Motor neuron (in vitro differentiated cells): ENCODE results near the gene CRYGD. TPM values are rescaled to one million over a fixed set of nuclear protein-coding genes. Genes with fewer than 3 reads are reported as not detected.
"Not testable (repeated sequence)": the region's sequence is repeated elsewhere in the genome, so short reads cannot be mapped to it uniquely, and the experiment has no call there.

Experiments
- ATAC-seq, 8 experiments: fragments of 200-7000 bp; cut with Tn5 transposase; replicated peaks in 6 of 8; 2 replicates each; pipeline ENCODE4 v1.8.0; 2021; ENCODE audit warnings: mild to moderate bottlenecking in 8 of 8, moderate library complexity in 8 of 8
- H3K27ac ChIP-seq, 2 donors: fragments of 250-450 bp; sonication (Bioruptor Pico); 2 replicates each; pipeline ENCODE4 v1.9.0; 2021; ENCODE audit warnings: antibody characterized with exemption in 2 of 2, mild to moderate bottlenecking in 2 of 2, moderate library complexity in 1 of 2
- H3K4me1 ChIP-seq, 2 donors: fragments of 250-450 bp; sonication (Bioruptor Pico); replicated peaks in 1 of 2; 2 replicates each; pipeline ENCODE4 v1.6.1; 2021; ENCODE audit warnings: antibody characterized with exemption in 2 of 2, mild to moderate bottlenecking in 2 of 2, moderate library complexity in 1 of 2
- H3K4me3 ChIP-seq, 5 donors: fragments of 250-450 bp; sonication (Bioruptor Pico); 2 replicates each; pipeline ENCODE4 v1.9.0; 2021; ENCODE audit warnings: antibody characterized with exemption in 5 of 5, mild to moderate bottlenecking in 5 of 5, moderate library complexity in 4 of 5
- WGBS, 10 experiments: fragments of 450-650 bp; shearing (Covaris generic); methylation state at CpG; one replicate each; pipeline ENCODE4 v1.0.0; 2022; 5-methylcytosine and 5-hydroxymethylcytosine counted together
- in situ Hi-C, 9 experiments: fragments of 400-800 bp; cut with MboI; loops; one replicate each; pipeline ENCODE4 v1.15.0; 2021; ENCODE audit warnings: low sequenced_read_pairs in 9 of 9, low pct_unique_long_range_greater_than_20kb in 2 of 9; ENCODE audit not compliant: unreplicated experiment in 9 of 9
- total RNA-seq, 8 experiments: library from RNA; unstranded; fragments of 300-600 nt; gene quantifications; 2 replicates each; pipeline versions ENCODE4 v1.2.3 to v1.2.4, GENCODE V29; 2022

CRYGD gene
- total RNA-seq: 1 to 10 TPM in 2 of 8 experiments, under 1 TPM in 2, not detected in 4; 0.75 to 2.4 (median 1.0) TPM

GRCh38 chr2:208124013-208124715, at the start of gene CRYGD:
TSS of gene CRYGD (minus strand) at chr2:208124524. CDS start at chr2:208124473, 51 bp downstream.
- peak in 4 of 8 experiments; percentile 45 to 61 (median 54) for ATAC-seq
- not testable (repeated sequence) for H3K4me1 ChIP-seq, H3K27ac ChIP-seq
- peak within 1 kb of the TSS in 1 of 5 donors; percentile 23 for H3K4me3 ChIP-seq
- WGBS, 10 experiments: 13 to 95% (median 43%) methylated on average over 2 to 10 of the region's 46 CpGs; no CpG with 5 or more reads in 1 of the 10 experiments
- in situ Hi-C loops: loop anchor here in 3 of 9 experiments (25.0 kb wide), 1 partner anchor 138 kb away; the partner anchor contains the start of genes IDH1 (in 3 of the 3) and PIKFYVE (in 3 of the 3)

DNA sequence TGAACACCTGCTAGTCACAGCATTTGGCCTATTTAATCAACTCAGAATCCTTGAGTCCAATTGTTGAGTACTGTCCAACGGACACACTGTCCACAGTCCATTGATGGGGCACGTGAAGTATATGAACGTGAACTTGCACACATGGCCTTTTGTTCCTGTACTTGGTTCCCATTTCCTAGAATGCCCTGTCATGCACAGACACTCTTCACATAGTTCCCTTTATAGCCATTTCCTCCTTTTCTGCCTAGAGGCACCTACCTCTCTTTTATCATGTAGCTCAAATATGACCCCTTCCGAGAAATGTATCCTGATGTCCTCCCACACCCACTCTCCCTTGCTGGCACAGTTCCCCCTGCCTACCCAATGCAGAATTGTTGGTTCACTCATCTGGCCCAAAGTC, 47.8 kb upstream of the CRYGD start:
- no peak overlapping the region for H3K4me3 ChIP-seq
- ATAC-seq: peak in 2 of 8 experiments; percentile 11 to 18
- in situ Hi-C loops: loop anchor here in 1 of 9 experiments (10.0 kb wide), 1 partner anchor 73 kb away; no protein-coding TSS in a partner anchor
- H3K27ac ChIP-seq: no peak overlapping the region
- H3K4me1 ChIP-seq: peaks cover 0 to 4% of the 10 kb centered on the region in 2 donors
- WGBS, 10 experiments: 24 to 100% (median 74%) methylated on average over 1 to 3 of the region's 4 CpGs; no CpG with 5 or more reads in 2 of the 10 experiments

DNA sequence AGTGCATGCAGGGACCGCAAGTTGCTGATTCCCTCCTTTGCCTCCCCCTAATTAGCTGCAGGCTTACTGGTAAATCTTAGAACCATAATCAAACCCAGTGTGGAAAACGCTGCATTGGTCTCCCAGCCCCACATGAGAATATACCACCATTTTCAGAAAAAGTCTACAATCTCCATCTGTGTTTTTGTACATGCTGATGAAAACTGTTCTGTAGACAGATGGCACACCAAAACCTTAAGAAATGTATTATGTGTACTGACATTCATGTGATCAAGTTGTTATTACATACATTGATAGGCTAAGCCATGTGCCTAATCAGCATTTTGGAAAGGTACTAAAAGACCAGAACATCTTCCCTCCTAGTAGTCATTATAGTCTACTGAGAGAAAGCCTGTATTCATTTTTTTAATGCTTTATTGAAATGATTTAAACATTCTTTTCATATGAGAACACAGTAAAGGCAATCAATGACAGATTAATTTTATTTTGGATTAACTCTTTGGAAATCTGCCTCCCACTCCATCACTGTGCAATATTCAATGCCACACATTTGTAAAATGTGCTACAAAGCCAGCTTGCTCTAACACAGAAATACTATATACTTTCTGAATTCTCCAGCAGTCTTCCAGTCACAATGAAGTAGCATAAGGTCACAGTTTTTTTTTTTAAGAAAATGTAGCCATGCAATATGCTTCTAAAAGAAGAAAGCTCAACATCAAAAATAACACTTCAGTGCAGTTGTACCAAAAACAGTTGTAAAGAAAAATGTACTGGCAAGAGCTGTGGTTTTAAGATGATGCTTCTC, 40.8 kb upstream of the CRYGD start:
- ATAC-seq: no peak
- no peak overlapping the region for H3K4me3 ChIP-seq
- in situ Hi-C loops: no loop called here
- WGBS, 10 experiments: 0 to 100% (median 90%) methylated on average over 1 to 2 of the region's 2 CpGs; no CpG with 5 or more reads in 3 of the 10 experiments
- no peaks in the 10 kb centered on the region for H3K4me1 ChIP-seq
- H3K27ac ChIP-seq: no peak overlapping the region

DNA sequence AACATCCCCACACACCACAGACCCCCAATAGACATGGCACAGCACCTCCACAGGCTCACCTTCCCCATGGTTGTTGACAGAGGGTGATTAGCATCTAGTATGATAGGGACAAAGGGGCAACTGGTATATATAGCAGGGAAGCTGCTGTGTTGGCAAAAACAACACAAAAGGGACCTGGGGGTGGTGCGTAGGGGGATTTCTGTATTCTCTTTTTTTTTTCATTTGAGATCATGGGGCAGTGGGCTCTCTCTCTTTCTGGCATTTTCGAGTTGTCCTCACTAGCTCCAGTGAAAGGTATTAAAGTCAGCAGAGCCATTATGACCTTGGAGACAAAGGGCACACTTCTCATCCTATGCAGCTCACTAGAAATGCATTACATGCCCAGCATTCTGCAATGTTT, 39.2 kb upstream of the CRYGD start, which contains the start of gene CRYGA:
TSS of gene CRYGA (minus strand) at position 101 of the 400 bp plus-strand sequence. CDS start at position 68, 33 bp downstream.
- no peak within 1 kb of the TSS for H3K4me3 ChIP-seq

DNA sequence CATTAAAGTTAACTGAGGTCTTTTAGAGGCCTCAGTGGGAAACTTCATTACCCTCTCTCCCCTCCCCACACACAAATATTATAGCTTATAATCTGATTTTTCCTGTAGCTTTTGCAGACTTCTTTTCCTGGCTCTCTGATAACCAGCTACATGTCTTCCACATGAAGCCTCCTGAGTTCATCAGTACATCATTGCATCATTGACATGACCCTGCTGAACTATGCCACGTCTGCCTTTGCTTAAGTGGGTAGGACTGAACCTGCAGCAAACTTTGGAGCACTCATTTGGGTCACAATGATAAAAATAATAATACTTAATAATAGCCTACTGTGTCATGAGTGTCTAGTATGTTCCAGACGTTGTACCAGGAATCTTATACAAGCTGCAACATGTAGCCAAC, 32.1 kb upstream of the CRYGD start:
- ATAC-seq: no peak
- Histone ChIP-seq H3K27ac (no peak overlapping the region), H3K4me3 (no peak overlapping the region), H3K4me1 (peaks cover 6 to 7% of the 10 kb centered on the region in 2 donors)
- in situ Hi-C loops: no loop called here
- 0 to 100% (median 28%) methylated on average over 1 to 2 of the region's 2 CpGs; no CpG with 5 or more reads in 4 of the 10 experiments for WGBS, 10 experiments

More for the DNA sequence above, 39.2 kb upstream of the CRYGD start, which contains the start of gene CRYGA:
- ATAC-seq: peak in 1 of 8 experiments; percentile 18
- Histone ChIP-seq H3K4me1 (no peaks in the 10 kb centered on the region), H3K27ac (no peak within 1 kb of the TSS)
- WGBS, 10 experiments: 0 to 86% (median 67%) methylated on average over 1 of the region's 2 CpGs; no CpG with 5 or more reads in 5 of the 10 experiments
- in situ Hi-C loops: no loop called here

DNA sequence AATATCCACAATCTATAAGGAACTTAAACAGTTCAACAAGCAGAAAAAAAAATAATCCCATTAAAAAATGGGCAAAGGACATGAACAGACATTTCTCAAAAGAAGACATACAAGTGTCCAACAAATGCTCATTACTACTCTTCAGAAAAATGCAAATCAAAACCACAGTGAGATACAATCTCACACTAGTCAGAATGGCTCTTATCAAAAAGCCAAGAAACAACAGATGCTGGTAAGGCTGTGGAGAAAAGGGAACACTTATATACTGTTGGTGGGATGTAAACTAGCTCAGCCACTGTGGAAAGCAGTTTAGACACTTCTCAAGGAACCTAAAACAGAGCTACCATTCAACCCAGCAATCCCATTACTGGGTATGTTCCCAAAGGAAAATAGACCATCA, 28.8 kb upstream of the CRYGD start:
- in situ Hi-C loops: no loop called here
- H3K4me1 ChIP-seq: peaks cover 6 to 7% of the 10 kb centered on the region in 2 donors
- no peak for ATAC-seq
- H3K27ac ChIP-seq: no peak overlapping the region
- no peak overlapping the region for H3K4me3 ChIP-seq

DNA sequence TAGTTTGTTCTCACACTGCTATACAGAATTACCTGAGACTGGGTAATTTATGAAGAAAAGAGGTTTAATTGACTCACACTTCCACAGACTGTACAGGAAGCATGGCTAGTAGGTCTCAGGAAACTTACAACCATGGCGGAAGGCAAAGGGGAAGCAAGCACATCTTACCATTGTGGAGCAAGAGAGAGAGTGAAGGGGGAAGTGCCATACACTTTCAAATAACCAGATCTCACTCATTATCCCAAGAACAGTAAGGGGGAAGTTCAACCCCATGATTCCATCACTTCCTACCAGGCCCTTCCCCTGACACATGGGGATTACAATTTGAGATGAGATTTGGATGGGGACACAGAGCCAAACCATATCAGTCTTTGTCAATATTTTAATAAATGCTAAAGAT, 26.6 kb upstream of the CRYGD start:
- in situ Hi-C loops: no loop called here
- Histone ChIP-seq H3K4me1 (peaks cover 4% of the 10 kb centered on the region in 2 donors), H3K4me3 (no peak overlapping the region), H3K27ac (no peak overlapping the region)
- no peak for ATAC-seq
- WGBS, 10 experiments: 14 to 100% (median 100%) methylated on average over 1 of the region's 1 CpG; no CpG with 5 or more reads in 4 of the 10 experiments

GRCh38 chr2:208150094-208150493, 25.8 kb upstream of the CRYGD start:
- in situ Hi-C loops: no loop called here
- Histone ChIP-seq H3K4me1 (no peaks in the 10 kb centered on the region), H3K4me3 (no peak overlapping the region), H3K27ac (no peak overlapping the region)
- ATAC-seq: no peak

GRCh38 chr2:208148803-208149202, 24.5 kb upstream of the CRYGD start:
- no peak for ATAC-seq

DNA sequence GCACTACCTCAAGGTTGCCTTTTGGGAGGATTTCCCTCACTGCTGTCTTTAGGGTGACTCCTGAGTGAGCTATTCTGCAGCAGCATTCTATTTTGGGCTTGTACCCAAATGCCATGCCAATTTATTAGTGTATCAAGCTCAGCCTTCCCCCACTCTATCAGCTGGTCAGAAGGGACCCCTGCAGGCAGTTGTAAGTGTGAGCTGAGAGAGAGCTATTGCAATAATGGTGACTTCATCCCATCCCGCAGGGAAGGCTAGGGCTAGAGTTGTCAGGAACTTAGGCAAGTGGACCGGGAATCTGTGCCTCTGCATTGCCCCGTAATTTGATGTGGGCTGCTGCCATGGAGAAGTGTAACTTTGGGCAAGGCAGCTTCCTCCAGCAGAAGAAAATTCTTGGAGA, 23.4 kb upstream of the CRYGD start:
- in situ Hi-C loops: no loop called here
- no peak overlapping the region for H3K4me3 ChIP-seq
- no peaks in the 10 kb centered on the region for H3K4me1 ChIP-seq
- WGBS, 10 experiments: 92 to 100% methylated on average over 1 to 2 of the region's 3 CpGs; no CpG with 5 or more reads in 8 of the 10 experiments
- peak in 1 of 8 experiments; percentile 35 for ATAC-seq
- no peak overlapping the region for H3K27ac ChIP-seq

More at GRCh38 chr2:208148803-208149202, 24.5 kb upstream of the CRYGD start:
- no peaks in the 10 kb centered on the region for H3K4me1 ChIP-seq
- H3K27ac ChIP-seq: no peak overlapping the region
- 7 to 80% (median 33%) methylated on average over 1 to 2 of the region's 2 CpGs; no CpG with 5 or more reads in 3 of the 10 experiments for WGBS, 10 experiments
- in situ Hi-C loops: no loop called here
- H3K4me3 ChIP-seq: no peak overlapping the region

DNA sequence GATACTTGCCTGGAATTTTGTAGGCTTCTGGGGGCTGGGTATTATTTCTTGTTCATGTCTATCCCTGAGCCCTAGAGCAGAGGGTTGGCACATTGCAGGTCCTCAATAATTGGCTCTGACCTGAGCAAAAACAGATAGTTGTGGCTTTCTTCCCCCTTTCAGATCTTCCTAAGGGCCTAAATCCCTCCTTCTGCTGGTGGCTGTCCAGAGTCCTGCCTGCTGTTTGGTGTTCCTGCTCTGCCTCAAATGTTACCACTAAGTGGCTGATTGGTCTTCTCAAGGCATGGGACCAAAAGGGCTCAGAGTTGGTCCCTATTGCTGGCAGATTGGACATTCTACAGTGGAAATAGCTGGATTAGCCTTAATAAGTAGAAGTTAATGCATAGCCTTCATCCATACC, 22.7 kb upstream of the CRYGD start:
- Histone ChIP-seq H3K27ac (no peak overlapping the region), H3K4me1 (no peaks in the 10 kb centered on the region), H3K4me3 (no peak overlapping the region)
- no peak for ATAC-seq
- in situ Hi-C loops: no loop called here

DNA sequence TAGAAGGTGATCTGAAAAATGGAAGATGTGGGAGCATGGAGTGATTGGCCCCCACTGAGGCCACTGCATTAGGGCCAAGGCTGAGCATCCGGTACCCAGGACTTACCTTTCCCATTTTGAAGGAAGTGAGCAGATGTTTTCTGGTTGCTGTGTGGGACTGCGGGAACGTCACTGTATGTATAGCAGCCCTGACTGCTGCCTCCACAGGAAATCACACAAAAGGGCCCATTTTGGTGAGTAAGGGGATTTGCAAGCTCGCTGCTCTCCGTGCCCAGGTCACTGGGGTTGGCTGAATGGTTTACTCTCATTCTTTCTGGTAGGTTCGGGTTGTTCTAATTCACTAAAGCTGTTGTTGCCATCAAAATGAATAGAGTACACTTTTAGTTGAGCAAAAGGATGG, 21.7 kb upstream of the CRYGD start, which contains the start of gene CRYGB:
TSS of gene CRYGB (minus strand) at position 153 of the 400 bp plus-strand sequence. CDS start at position 115, 38 bp downstream.
- H3K27ac ChIP-seq: no peak within 1 kb of the TSS
- no peaks in the 10 kb centered on the region for H3K4me1 ChIP-seq
- 0 to 68% (median 53%) methylated on average over 1 to 5 of the region's 6 CpGs; no CpG with 5 or more reads in 1 of the 10 experiments for WGBS, 10 experiments
- in situ Hi-C loops: no loop called here
- no peak within 1 kb of the TSS for H3K4me3 ChIP-seq
- no peak for ATAC-seq
